Bone marrow (tissue), 2 donors: ENCODE measurements around the gene BCL11A.
A peak's percentile ranks its signal among the peaks of the same experiment; 100 is the strongest.
"Not testable (repeated sequence)": the region's sequence is repeated elsewhere in the genome, so short reads cannot be mapped to it uniquely, and the experiment has no call there.

Source experiments
- DNase-seq, 2 donors: peaks; one replicate each; lab custom pipeline; 2025; lab: John Stamatoyannopoulos, UW

Gene BCL11A

GRCh38 chr2:60432035-60432601, 121.3 kb downstream of the BCL11A start:
- no peak for DNase-seq

- DNase-seq, result no peak
These were observed 123.8 kb downstream of the BCL11A start for GRCh38 chr2:60429681-60430080.

- DNase-seq, result no peak
These were observed 126.6 kb downstream of the BCL11A start for GRCh38 chr2:60426880-60427279.

DNA sequence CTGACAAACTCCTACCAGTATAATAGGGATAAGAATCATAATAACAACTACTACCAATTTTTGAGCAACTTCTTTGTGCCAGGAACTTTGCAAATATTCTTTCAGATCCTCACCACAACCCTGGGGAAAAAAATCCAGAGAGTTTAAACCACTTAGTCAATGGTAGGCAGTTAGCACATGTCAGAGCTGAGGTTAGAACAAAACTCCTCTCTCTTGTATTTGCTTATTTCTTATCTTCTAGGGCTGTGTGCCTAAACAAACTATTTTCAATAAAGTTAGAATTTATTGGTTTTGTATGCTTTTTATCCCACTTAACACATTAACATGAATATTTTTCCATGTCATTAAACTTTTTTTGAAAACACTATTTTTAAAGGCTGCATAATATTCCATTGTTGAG, 127.1 kb downstream of the BCL11A start:
- no peak for DNase-seq

- no peak for DNase-seq
These were observed 129.2 kb downstream of the BCL11A start for GRCh38 chr2:60424233-60424632.

GRCh38 chr2:60423505-60423904, 129.9 kb downstream of the BCL11A start:
- no peak for DNase-seq

GRCh38 chr2:60422826-60423483, 130.5 kb downstream of the BCL11A start:
- DNase-seq, result no peak

DNA sequence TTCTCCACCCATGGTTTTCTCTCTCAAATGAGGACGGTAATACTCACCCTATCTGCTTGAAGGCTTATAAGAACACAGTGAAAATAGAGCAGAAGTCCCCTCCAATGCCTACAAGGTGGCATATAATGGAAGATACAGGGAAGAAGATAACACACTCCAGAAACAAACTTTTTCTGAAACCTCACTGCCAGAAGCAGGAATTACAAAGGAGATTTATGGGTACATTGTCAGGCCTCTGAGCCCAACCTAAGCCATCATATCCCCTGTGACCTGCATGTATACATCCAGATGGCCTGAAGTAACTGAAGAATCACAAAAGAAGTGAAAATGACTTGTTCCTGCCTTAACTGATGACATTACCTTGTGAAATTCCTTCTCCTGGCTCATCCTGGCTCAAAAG, 136.2 kb downstream of the BCL11A start:
- DNase-seq, result not testable (repeated sequence)

GRCh38 chr2:60416221-60417008, 137.0 kb downstream of the BCL11A start:
- peak; percentile 7 to 19 for DNase-seq

DNA sequence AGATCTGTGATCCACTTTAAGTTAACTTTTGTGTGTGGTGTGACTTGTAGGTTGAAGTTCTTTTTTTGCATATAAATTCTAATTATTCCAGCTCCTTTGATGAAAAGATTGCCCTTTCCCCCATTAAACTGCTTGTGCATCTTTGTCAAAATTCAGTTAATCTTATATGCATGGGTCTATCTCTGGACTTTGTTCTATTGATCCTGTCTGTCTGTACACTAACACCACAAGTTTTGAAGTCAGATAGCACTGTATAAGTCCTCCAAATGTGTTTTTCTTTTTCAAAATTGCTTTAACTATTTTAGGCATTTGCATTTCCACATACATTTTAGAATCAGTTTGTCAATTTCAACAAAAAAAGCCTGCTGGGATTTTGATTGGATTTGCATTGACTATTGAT, 137.6 kb downstream of the BCL11A start:
- no peak for DNase-seq

- no peak for DNase-seq
These were observed 138.8 kb downstream of the BCL11A start for GRCh38 chr2:60414495-60415138.

DNA sequence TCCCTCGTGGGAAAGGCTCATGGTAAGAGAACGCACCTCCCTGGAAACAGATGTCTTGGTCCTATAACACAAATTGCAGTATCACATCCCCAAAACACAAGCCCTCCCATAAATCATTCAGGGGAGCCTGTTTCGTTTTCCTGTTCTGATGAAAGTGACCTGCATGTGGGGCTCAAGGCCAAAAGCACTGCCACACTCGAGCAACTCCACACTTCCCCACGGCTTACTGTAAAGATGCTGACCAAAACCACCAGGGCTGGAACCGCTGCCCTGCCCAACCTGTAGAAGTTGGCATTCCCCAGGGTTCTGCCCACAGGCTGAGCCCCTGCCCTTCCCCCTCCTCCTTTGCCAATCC, 139.7 kb downstream of the BCL11A start:
- peak in 1 of 2 donors; percentile 88 for DNase-seq

- peak in 1 of 2 donors; percentile 7 for DNase-seq
These were observed 140.2 kb downstream of the BCL11A start for GRCh38 chr2:60413069-60413813.

DNA sequence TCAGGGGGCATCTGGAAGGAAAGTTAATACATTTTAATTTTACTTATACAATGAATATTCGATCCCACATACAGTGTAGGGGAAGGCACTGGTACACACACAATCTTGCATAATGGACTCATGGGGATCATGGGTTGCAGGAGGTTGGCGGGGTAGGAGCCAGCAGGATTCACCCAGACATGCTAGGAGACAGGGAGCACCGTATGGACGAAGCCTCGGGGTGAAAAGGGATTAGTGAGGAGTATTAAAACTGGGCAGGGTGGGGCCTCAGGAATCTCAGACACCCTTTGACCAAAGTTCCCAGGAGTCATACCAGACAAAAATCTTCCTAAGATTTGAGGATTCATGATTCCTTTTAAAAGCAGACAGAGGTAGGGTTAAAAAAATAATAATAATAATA, 140.8 kb downstream of the BCL11A start:
- DNase-seq, result no peak

DNA sequence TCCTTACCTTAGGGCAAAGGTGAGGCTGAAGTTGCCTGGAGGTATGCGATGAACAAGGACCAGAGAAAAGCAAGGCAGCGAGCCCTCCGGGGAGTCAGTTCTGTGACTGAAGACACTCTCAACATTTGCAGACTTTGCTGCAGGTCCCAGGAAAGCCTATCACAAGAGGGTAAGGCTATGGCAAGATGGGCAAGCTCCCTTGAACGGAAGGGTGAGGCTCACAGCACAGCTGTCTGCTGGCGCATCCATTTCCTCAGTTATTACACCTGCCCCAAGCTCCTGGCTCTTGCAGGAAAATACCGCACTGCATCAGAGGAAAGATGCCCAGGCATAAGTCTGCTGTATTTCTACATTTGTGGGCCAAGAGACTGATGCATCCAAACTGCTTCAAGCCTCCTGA, 141.4 kb downstream of the BCL11A start:
- no peak for DNase-seq

- no peak for DNase-seq
These were observed 142.2 kb downstream of the BCL11A start for GRCh38 chr2:60411295-60411694.

- DNase-seq, result no peak
These were observed 142.9 kb downstream of the BCL11A start for GRCh38 chr2:60410456-60411146.

- DNase-seq, result no peak
These were observed 144.0 kb downstream of the BCL11A start for GRCh38 chr2:60409531-60409871.

- no peak for DNase-seq
These were observed 144.5 kb downstream of the BCL11A start for GRCh38 chr2:60408811-60409530.

GRCh38 chr2:60408207-60408606, 145.2 kb downstream of the BCL11A start:
- DNase-seq, result no peak

GRCh38 chr2:60407398-60407797, 146.1 kb downstream of the BCL11A start:
- no peak for DNase-seq
